HCT116 (cell line): ENCODE data around the gene CMIP. TPM values are rescaled to one million over a fixed set of nuclear protein-coding genes. Genes with fewer than 3 reads are reported as not detected.

Source experiments
- ATAC-seq: fragments of 200-7000 bp; cut with Tn5 transposase; 2 replicates; pipeline ENCODE4 v1.9.1; 2020; ENCODE audit warnings: mild to moderate bottlenecking, moderate library complexity
- BruUV-seq: library from RNA; stranded (reverse); fragments of 400-500 nt; replicated peaks from 2 replicates; lab custom pipeline; 2021; lab: Mats Ljungman, UMichigan
- CTCF ChIA-PET: fragments of 300-600 bp; sonication (Branson Sonifier 250); formaldehyde crosslinking; loops from one replicate; lab custom pipeline; 2021; ENCODE audit warnings: antibody characterized with exemption; lab: Charles Lee
- POLR2A ChIA-PET: fragments of 300-600, 350-600 bp; sonication (Branson Sonifier 250); formaldehyde crosslinking; loops from one replicate; lab custom pipeline; 2021; ENCODE audit warnings: antibody characterized with exemption; lab: Charles Lee
- RAD21 ChIA-PET, 2 experiments: fragments of 300-600 bp; sonication (Branson Sonifier 250); formaldehyde crosslinking; loops; one replicate each; lab custom pipeline; 2023; ENCODE audit warnings: low total read pairs in 2 of 2; ENCODE audit not compliant: uncharacterized antibody in 2 of 2, unreplicated experiment in 2 of 2, low non-redundant PET in 1 of 2; lab: Charles Lee
- DNase-seq: peaks from one replicate; pipeline ENCODE4 v3.0.0-alpha.2; 2010; ENCODE audit warnings: low read depth, low spot score
- H2AFZ ChIP-seq: fragments of 200-600 bp; shearing (Covaris generic), sonication (generic); 2 replicates; pipeline ENCODE4 v1.6.1; 2017; ENCODE audit warnings: low read depth, mixed run types, mixed read lengths, antibody characterized with exemption, low read length; ENCODE audit not compliant: poor library complexity, severe bottlenecking
- H3K27ac ChIP-seq: 2 replicates; pipeline ENCODE4 v1.5.1; 2012; ENCODE audit warnings: low read depth, low read length
- H3K27me3 ChIP-seq: fragments of 200-600 bp; sonication (generic); 2 replicates; pipeline ENCODE4 v1.6.1; 2016; ENCODE audit warnings: mixed run types, low read length, mixed read lengths; ENCODE audit not compliant: insufficient read depth
- H3K36me3 ChIP-seq, 2 experiments: fragments of 200-500 bp in 1 of 2; fragments of 200-600 bp in 1 of 2; sonication (Bioruptor generic) in 1 of 2; sonication (generic) in 1 of 2; 2 replicates each; pipeline versions ENCODE4 v1.5.1 to v1.6.1; 2014 to 2016; ENCODE audit warnings: low read length in 2 of 2, inconsistent platforms in 1 of 2, mixed read lengths in 1 of 2, mixed run types in 1 of 2; ENCODE audit not compliant: insufficient read depth in 2 of 2, control insufficient read depth in 1 of 2
- H3K4me1 ChIP-seq, 2 experiments: fragments of 200-600 bp in 1 of 2; sonication (generic) in 1 of 2; 2 replicates each; pipeline versions ENCODE4 v1.5.1 to v1.6.1; 2012 to 2017; ENCODE audit warnings: low read length in 2 of 2, inconsistent platforms in 1 of 2, mild to moderate bottlenecking in 1 of 2, mixed read lengths in 1 of 2, mixed run types in 1 of 2, moderate library complexity in 1 of 2; ENCODE audit not compliant: insufficient read depth in 2 of 2, control insufficient read depth in 1 of 2
- H3K4me2 ChIP-seq: fragments of 200-600 bp; sonication (generic); 2 replicates; pipeline ENCODE4 v1.6.1; 2017; ENCODE audit warnings: mixed run types, low read length, mixed read lengths
- H3K4me3 ChIP-seq, 2 experiments: fragments of 200-600 bp in 1 of 2; sonication (generic) in 1 of 2; replicated peaks in 1 of 2; 2 replicates each; pipeline ENCODE4 v1.5.1; 2011 to 2016; ENCODE audit warnings: low read length in 2 of 2, control low read depth in 1 of 2, low read depth in 1 of 2, mild to moderate bottlenecking in 1 of 2, mixed read lengths in 1 of 2, mixed run types in 1 of 2
- H3K79me2 ChIP-seq: fragments of 200-600 bp; sonication (generic); 2 replicates; pipeline ENCODE4 v1.6.1; 2017; ENCODE audit warnings: mild to moderate bottlenecking, mixed run types, low read length, moderate library complexity, mixed read lengths; ENCODE audit not compliant: insufficient read depth
- H3K9ac ChIP-seq: fragments of 200-600 bp; sonication (generic); 2 replicates; pipeline ENCODE4 v1.6.1; 2016; ENCODE audit warnings: low read length, mixed read lengths
- H3K9me2 ChIP-seq: fragments of 200-600 bp; sonication (generic), shearing (Covaris generic); 2 replicates; pipeline ENCODE4 v1.6.1; 2017; ENCODE audit warnings: mixed run types, mild to moderate bottlenecking, moderate library complexity; ENCODE audit not compliant: insufficient read depth
- H3K9me3 ChIP-seq, 2 experiments: fragments of 200-500 bp in 1 of 2; fragments of 200-600 bp in 1 of 2; sonication (Bioruptor generic) in 1 of 2; sonication (generic) in 1 of 2; 2 replicates each; pipeline ENCODE4 v1.6.1; 2014 to 2017; ENCODE audit warnings: low read length in 2 of 2, mixed read lengths in 2 of 2, inconsistent platforms in 1 of 2, low read depth in 1 of 2, mild to moderate bottlenecking in 1 of 2, mixed run types in 1 of 2, moderate library complexity in 1 of 2; ENCODE audit not compliant: control insufficient read depth in 1 of 2, insufficient read depth in 1 of 2
- H4K20me1 ChIP-seq: fragments of 200-600 bp; sonication (generic), shearing (Covaris generic); 2 replicates; pipeline ENCODE4 v1.6.1; 2017; ENCODE audit warnings: mixed run types, mild to moderate bottlenecking, moderate library complexity; ENCODE audit not compliant: insufficient read depth
- CTCF ChIP-seq, 3 experiments: fragments of 200-600 bp in 1 of 3; sonication (generic) in 1 of 3; IDR thresholded peaks in 2 of 3; conservative IDR thresholded peaks in 1 of 3; 2 replicates each; pipeline ENCODE4 v1.5.1; 2012 to 2017; ENCODE audit warnings: low read depth in 2 of 3, low read length in 2 of 3, antibody characterized with exemption in 1 of 3, borderline replicate concordance in 1 of 3, control low read depth in 1 of 3, mild to moderate bottlenecking in 1 of 3, mixed read lengths in 1 of 3, mixed run types in 1 of 3, moderate library complexity in 1 of 3; ENCODE audit not compliant: insufficient read depth in 1 of 3
- EGR1 ChIP-seq: IDR thresholded peaks from 2 replicates; pipeline ENCODE4 v1.6.1; 2012; ENCODE audit warnings: low read depth
- ELF1 ChIP-seq: IDR thresholded peaks from 2 replicates; pipeline ENCODE4 v1.6.1; 2012; ENCODE audit warnings: low read depth, borderline replicate concordance
- EZH2phosphoT487 ChIP-seq: fragments of 200-600 bp; IDR thresholded peaks from 2 replicates; pipeline ENCODE4 v1.6.1; 2018; ENCODE audit warnings: antibody characterized with exemption, borderline replicate concordance
- FOSL1 ChIP-seq: IDR thresholded peaks from 2 replicates; pipeline ENCODE4 v1.6.1; 2012; ENCODE audit warnings: low read depth
- RAD21 ChIP-seq: IDR thresholded peaks from 2 replicates; pipeline ENCODE4 v1.6.1; 2012; ENCODE audit warnings: low read depth, mild to moderate bottlenecking
- SIN3A ChIP-seq: IDR thresholded peaks from 2 replicates; pipeline ENCODE4 v1.6.1; 2012; ENCODE audit warnings: low read depth
- TCF7L2 ChIP-seq: IDR thresholded peaks from 2 replicates; pipeline ENCODE4 v1.7.0; 2011; ENCODE audit warnings: borderline replicate concordance, inconsistent platforms; ENCODE audit not compliant: insufficient read depth, insufficient read length; ENCODE audit errors: extremely low read depth
- ZBTB33 ChIP-seq: IDR thresholded peaks from 2 replicates; pipeline ENCODE4 v1.6.1; 2011; ENCODE audit warnings: mild to moderate bottlenecking, low read length, moderate library complexity; ENCODE audit not compliant: insufficient replicate concordance; ENCODE audit errors: extremely low read depth
- intact Hi-C: fragments of 100-400 bp; cut with micrococcal nuclease; formaldehyde crosslinking; loops from 2 replicates; pipeline ENCODE4 v1.10.0; 2022
- total RNA-seq: library from RNA; stranded (reverse); gene quantifications from one replicate; pipeline ENCODE4 v1.2.1, GENCODE V29; 2021; ENCODE audit not compliant: unreplicated experiment

Gene CMIP
- total RNA-seq, 1 experiment from 2014 or later: 64.6 TPM

- no peak overlapping the region for H3K4me3 ChIP-seq
- CTCF ChIA-PET: no interaction called here
- no peak overlapping the region for H3K27ac ChIP-seq
- H3K4me1 ChIP-seq: peaks cover 35 to 87% of the 10 kb centered on the region in 2 experiments
- RAD21 ChIA-PET: no interaction called here
- peaks cover 95% of the 10 kb centered on the region for H3K79me2 ChIP-seq
- no peak overlapping the region for H2AFZ ChIP-seq
- H3K36me3 ChIP-seq: peaks cover 0 to 25% of the 10 kb centered on the region in 2 experiments; a peak in 1 of 4 replicates
- H3K9me2 ChIP-seq: no peaks in the 10 kb centered on the region
- POLR2A ChIA-PET: interaction anchor here (1.0 kb wide), 1 partner anchor 9 kb away, joined by 3 read pairs; no protein-coding TSS in a partner anchor
- peak overlapping the region; percentile 29 for H3K9ac ChIP-seq
- TF ChIP-seq CTCF (IDR thresholded peaks at IDR 0.05 in 2 of 3, conservative IDR thresholded peaks at IDR 0.05 in 1 of 3; ENCODE audit: borderline replicate concordance in 1 of 3, insufficient read depth in 1 of 3, low read depth in 2 of 3, low read length in 2 of 3) (no peak), EGR1 (peak; percentile 41; the same call in 1 of the 2 replicates)
- no peak for DNase-seq
- H4K20me1 ChIP-seq: no peaks in the 10 kb centered on the region
- BruUV-seq: no TSS peak
- intact Hi-C loops: no loop called here
- no peaks in the 10 kb centered on the region for H3K27me3 ChIP-seq
- peak overlapping the region; percentile 36; the same call in 1 of the 2 replicates for H3K4me2 ChIP-seq
- H3K9me3 ChIP-seq: peaks cover 0 to 4% of the 10 kb centered on the region in 2 experiments; a peak in 1 of 4 replicates
- no peak for ATAC-seq
These were observed 69.5 kb downstream of the CMIP start for GRCh38 chr16:81514041-81514559.

GRCh38 chr16:81514568-81515258 lies 70.1 kb downstream of the CMIP start:
- intact Hi-C loops: no loop called here
- Histone ChIP-seq H3K9me3 (peaks cover 0 to 4% of the 10 kb centered on the region in 2 experiments; a peak in 1 of 4 replicates), H3K27ac (no peak overlapping the region), H3K36me3 (peaks cover 0 to 22% of the 10 kb centered on the region in 2 experiments; a peak in 1 of 4 replicates), H3K4me1 (peaks cover 41 to 93% of the 10 kb centered on the region in 2 experiments), H3K79me2 (peaks cover 95% of the 10 kb centered on the region), H3K4me3 (no peak overlapping the region), H3K4me2 (no peak overlapping the region), H4K20me1 (no peaks in the 10 kb centered on the region), H3K9me2 (no peaks in the 10 kb centered on the region), H3K9ac (no peak overlapping the region), H3K27me3 (no peaks in the 10 kb centered on the region), H2AFZ (no peak overlapping the region)
- BruUV-seq: no TSS peak
- DNase-seq (no peak), ATAC-seq (no peak)
- POLR2A ChIA-PET: no interaction called here
- RAD21 ChIA-PET: no interaction called here
- CTCF ChIA-PET: no interaction called here
- TF ChIP-seq ZBTB33 (no peak), EZH2phosphoT487 (no peak), RAD21 (no peak), TCF7L2 (no peak), EGR1 (no peak), SIN3A (no peak), FOSL1 (no peak), ELF1 (no peak), CTCF (IDR thresholded peaks at IDR 0.05 in 2 of 3, conservative IDR thresholded peaks at IDR 0.05 in 1 of 3; ENCODE audit: borderline replicate concordance in 1 of 3, insufficient read depth in 1 of 3, low read depth in 2 of 3, low read length in 2 of 3) (no peak)
